Fibroblast of upper back skin (primary cell): Measurements from ENCODE around the gene SORCS3.

Experiments used
- DNase-seq: peaks from one replicate; pipeline ENCODE4 v3.0.0-alpha.2; 2013

The SORCS3 gene

GRCh38 chr10:104641187-104641936, at the start of gene SORCS3:
Gene SORCS3, plus strand, starts transcription at chr10:104641290.
- DNase-seq = no peak

- DNase-seq = no peak
These were observed 49.6 kb upstream of the SORCS3 start for GRCh38 chr10:104591441-104591840.

- DNase-seq = no peak
These were observed 39.9 kb upstream of the SORCS3 start for GRCh38 chr10:104601166-104601565.

GRCh38 chr10:104608091-104608828, 32.8 kb upstream of the SORCS3 start:
- no peak for DNase-seq

GRCh38 chr10:104612571-104613205, 28.4 kb upstream of the SORCS3 start:
- DNase-seq = no peak

GRCh38 chr10:104613406-104613805, 27.7 kb upstream of the SORCS3 start:
- DNase-seq = no peak

GRCh38 chr10:104614245-104614831, 26.8 kb upstream of the SORCS3 start:
- peak; percentile 26 for DNase-seq

GRCh38 chr10:104615136-104615535, 26.0 kb upstream of the SORCS3 start:
- no peak for DNase-seq

- DNase-seq = no peak
These were observed 23.3 kb upstream of the SORCS3 start for GRCh38 chr10:104617831-104618230.

- DNase-seq = no peak
These were observed 18.9 kb upstream of the SORCS3 start for GRCh38 chr10:104622175-104622574.

- DNase-seq = peak; percentile 8
These were observed 18.4 kb upstream of the SORCS3 start for GRCh38 chr10:104622598-104623209.

- DNase-seq = no peak
These were observed 10.4 kb upstream of the SORCS3 start for GRCh38 chr10:104630731-104631130.

- no peak for DNase-seq
These were observed 9.1 kb upstream of the SORCS3 start for GRCh38 chr10:104631946-104632345.

- DNase-seq = no peak
These were observed 2.1 kb upstream of the SORCS3 start for GRCh38 chr10:104638861-104639589.

- DNase-seq = no peak
These were observed 1.3 kb upstream of the SORCS3 start for GRCh38 chr10:104639590-104640338.

- no peak for DNase-seq
These were observed 527 bp upstream of the SORCS3 start for GRCh38 chr10:104640339-104641186.

GRCh38 chr10:104641937-104642657, 1.0 kb downstream of the SORCS3 start:
- DNase-seq = no peak

- DNase-seq = peak; percentile 17
These were observed 1.7 kb downstream of the SORCS3 start for GRCh38 chr10:104642658-104643302.

- no peak for DNase-seq
These were observed 2.2 kb downstream of the SORCS3 start for GRCh38 chr10:104643303-104643663.
